A549 (cell line): ENCODE data around the gene PHLPP2. TPM values are rescaled to one million over a fixed set of nuclear protein-coding genes. Genes with fewer than 3 reads are reported as not detected.
A peak's percentile ranks its signal among the peaks of the same experiment; 100 is the strongest.
"Not testable (repeated sequence)": the region's sequence is repeated elsewhere in the genome, so short reads cannot be mapped to it uniquely, and the experiment has no call there.

Experiments used
- ATAC-seq, 2 experiments: fragments of 200-7000 bp in 1 of 2; fragments of >200 bp in 1 of 2; cut with Nextera tagmentation in 1 of 2; cut with Tn5 transposase in 1 of 2; 3 replicates each; pipeline versions ENCODE4 v1.8.0 to v1.9.1; 2018 to 2020; ENCODE audit warnings: mild to moderate bottlenecking in 1 of 2, moderate library complexity in 1 of 2
- CTCF ChIA-PET: fragments of 300-600 bp; sonication (Branson Sonifier 250); formaldehyde crosslinking; extraction: SDS; loops from one replicate; lab custom pipeline; 2021; ENCODE audit warnings: antibody characterized with exemption, inconsistent platforms; lab: Yijun Ruan, JAX
- POLR2A ChIA-PET: fragments of 350-600 bp; formaldehyde crosslinking; extraction: SDS; loops from one replicate; lab custom pipeline; 2021; ENCODE audit warnings: antibody characterized with exemption, inconsistent platforms; lab: Yijun Ruan, JAX
- DNase-seq, 2 experiments: peaks; one replicate each; pipeline versions ENCODE4 v3.0.0 to v3.0.0-alpha.2; 2011 to 2016; ENCODE audit warnings: low read depth in 1 of 2, low spot score in 1 of 2
- FAIRE-seq: peaks from 2 replicates; lab custom pipeline; 2011; peaks lifted over from hg19 to GRCh38; lab: Jason Lieb, UNC
- H3K27ac ChIP-seq, 2 experiments: fragments of >200 bp; sonication (Bioruptor Twin); formaldehyde crosslinking; 3 replicates each; pipeline ENCODE4 v1.5.1; 2016 to 2017
- H3K4me1 ChIP-seq: fragments of >200 bp; sonication (Bioruptor Twin); formaldehyde crosslinking; 3 replicates; pipeline ENCODE4 v1.6.1; 2016
- H3K4me2 ChIP-seq: fragments of >200 bp; sonication (Bioruptor Twin); formaldehyde crosslinking; 3 replicates; pipeline ENCODE4 v1.6.1; 2016
- H3K4me3 ChIP-seq: fragments of >200 bp; sonication (Bioruptor Twin); formaldehyde crosslinking; 3 replicates; pipeline ENCODE4 v1.5.1; 2016
- H3K9me3 ChIP-seq: fragments of >200 bp; sonication (Bioruptor Twin); formaldehyde crosslinking; 3 replicates; pipeline ENCODE4 v1.6.1; 2016
- ATOH8 ChIP-seq: fragments of 250-450 bp; sonication (Bioruptor Pico); IDR thresholded peaks from 2 replicates; pipeline ENCODE4 v1.5.0; 2020; ENCODE audit warnings: low read depth, mild to moderate bottlenecking, moderate library complexity
- BCL3 ChIP-seq: fragments of >200 bp; sonication (Bioruptor Twin); formaldehyde crosslinking; IDR thresholded peaks from 3 replicates; pipeline ENCODE4 v1.6.1; 2016
- CBX2 ChIP-seq: fragments of 200-600 bp; sonication (generic); IDR thresholded peaks from 2 replicates; pipeline ENCODE4 v1.6.1; 2016; ENCODE audit warnings: low read depth, mild to moderate bottlenecking, borderline replicate concordance
- CHD2 ChIP-seq: fragments of 150-350 bp; IDR thresholded peaks from 2 replicates; pipeline ENCODE4 v1.6.1; 2014; ENCODE audit warnings: low read length; ENCODE audit not compliant: partially characterized antibody
- CHD4 ChIP-seq: fragments of 200-600 bp; sonication (generic); IDR thresholded peaks from 2 replicates; pipeline ENCODE4 v1.6.1; 2016; ENCODE audit warnings: antibody characterized with exemption, mild to moderate bottlenecking, borderline replicate concordance
- CTCF ChIP-seq: fragments of >200 bp; sonication (Bioruptor Twin); formaldehyde crosslinking; IDR thresholded peaks from 3 replicates; pipeline ENCODE4 v1.5.1; 2016
- FOSL2 ChIP-seq, 2 experiments: fragments of 450-650 bp in 1 of 2; fragments of >200 bp in 1 of 2; sonication (Bioruptor Twin) in 1 of 2; formaldehyde crosslinking; IDR thresholded peaks; 2 replicates each; pipeline versions ENCODE4 v1.5.0 to v1.6.1; 2016 to 2020; ENCODE audit warnings: mild to moderate bottlenecking in 1 of 2, moderate library complexity in 1 of 2
- FOXS1 ChIP-seq: fragments of 250-450 bp; sonication (Bioruptor Pico); IDR thresholded peaks from 2 replicates; pipeline ENCODE4 v1.5.0; 2020; ENCODE audit warnings: mild to moderate bottlenecking, moderate library complexity
- HEYL ChIP-seq: fragments of 250-450 bp; sonication (Bioruptor Pico); IDR thresholded peaks from 2 replicates; pipeline ENCODE4 v1.8.0; 2021; ENCODE audit warnings: mild to moderate bottlenecking, moderate library complexity
- HOXA7 ChIP-seq: fragments of 250-450 bp; sonication (Bioruptor Pico); IDR thresholded peaks from 2 replicates; pipeline ENCODE4 v1.5.0; 2020; ENCODE audit warnings: mild to moderate bottlenecking, moderate library complexity
- HOXB13 ChIP-seq: fragments of 250-450 bp; sonication (Bioruptor Pico); IDR thresholded peaks from 2 replicates; pipeline ENCODE4 v1.5.0; 2020; ENCODE audit warnings: low read depth, mild to moderate bottlenecking, moderate library complexity
- HOXB5 ChIP-seq: fragments of 250-450 bp; sonication (Bioruptor Pico); IDR thresholded peaks from 2 replicates; pipeline ENCODE4 v1.5.0; 2020; ENCODE audit warnings: mild to moderate bottlenecking, moderate library complexity
- JUNB ChIP-seq: fragments of >200 bp; sonication (Bioruptor Twin); formaldehyde crosslinking; IDR thresholded peaks from 2 replicates; pipeline ENCODE4 v1.6.1; 2016
- NFE2L2 ChIP-seq: fragments of 150-350 bp; conservative IDR thresholded peaks from 2 replicates; pipeline ENCODE4 v1.6.1; 2014; ENCODE audit warnings: low read length
- PHF8 ChIP-seq: fragments of 200-600 bp; sonication (generic); IDR thresholded peaks from 2 replicates; pipeline ENCODE4 v1.6.1; 2016; ENCODE audit warnings: low read depth, mild to moderate bottlenecking, antibody characterized with exemption, moderate library complexity, borderline replicate concordance
- RAD21 ChIP-seq, 2 experiments: fragments of >200 bp in 1 of 2; sonication (Bioruptor Twin) in 1 of 2; formaldehyde crosslinking in 1 of 2; IDR thresholded peaks in 1 of 2; conservative IDR thresholded peaks in 1 of 2; 2 replicates in 1 of 2; 3 replicates in 1 of 2; pipeline ENCODE4 v1.6.1; 2012 to 2018; ENCODE audit warnings: inconsistent platforms in 1 of 2
- RFX5 ChIP-seq: fragments of 450-650 bp; IDR thresholded peaks from 2 replicates; pipeline ENCODE4 v1.7.1; 2014; ENCODE audit warnings: antibody characterized with exemption, mild to moderate bottlenecking, moderate library complexity
- ZC3H11A ChIP-seq: fragments of 450-650 bp; IDR thresholded peaks from 2 replicates; pipeline ENCODE4 v1.6.1; 2014; ENCODE audit warnings: antibody characterized with exemption, mild to moderate bottlenecking
- ZFP36 ChIP-seq: fragments of 450-650 bp; IDR thresholded peaks from 2 replicates; pipeline ENCODE4 v1.6.1; 2014; ENCODE audit warnings: borderline replicate concordance; ENCODE audit not compliant: partially characterized antibody
- WGBS: methylation state at CpG from one replicate; pipeline ENCODE4 v1.1.6; 2017; ENCODE audit errors: missing lambda C conversion rate; 5-methylcytosine and 5-hydroxymethylcytosine counted together
- polyA plus RNA-seq, 4 experiments: library from polyadenylated mRNA; depleted of rRNA in 3 of 4; stranded (reverse); fragments of >200 nt; fragmentation: RNase III in 1 of 4; extraction: RNeasy Plus Mini Kit Qiagen cat#74134 plus additional on column Dnase treatment in 1 of 4; gene quantifications; 2 replicates in 3 of 4; 3 replicates in 1 of 4; pipeline ENCODE4 v1.2.3, GENCODE V29; 2011 to 2017

The PHLPP2 gene
- polyA plus RNA-seq, 2 of the 4 experiments (the other 2 are of a cell fraction): 7.9 to 11.3 TPM

GRCh38 chr16:71698491-71698890 lies 26.0 kb downstream of the PHLPP2 start (continued):
- TF ChIP-seq CHD4 (no peak), FOSL2 (IDR thresholded peaks at IDR 0.05) (no peak), FOSL2 (CRISPR knock-in tag; IDR thresholded peaks at IDR 0.05) (no peak), FOXS1 (CRISPR knock-in tag) (no peak), HEYL (CRISPR knock-in tag) (no peak), RAD21 (conservative IDR thresholded peaks at IDR 0.05 in 1 of 2, IDR thresholded peaks at IDR 0.05 in 1 of 2) (no peak), HOXA7 (CRISPR knock-in tag) (no peak)
- TF ChIP-seq, all 56 proteins: peak for 0

- WGBS: 96% methylated on average over 5 of the region's 5 CpGs
- Histone ChIP-seq H3K27ac (no peak overlapping the region), H3K4me2 (no peak overlapping the region), H3K4me1 (0 out of 3 replicates have a peak, but pooled peaks cover 1% of the 10 kb centered on the region), H3K9me3 (no peaks in the 10 kb centered on the region), H3K4me3 (no peak overlapping the region)
- ChIA-PET CTCF (no interaction called here), POLR2A (no interaction called here)
- ATAC-seq (no peak), FAIRE-seq (no peak), DNase-seq (no peak)
- TF ChIP-seq CTCF: no peak
- TF ChIP-seq NFE2L2: no peak
- TF ChIP-seq HOXA7 (CRISPR knock-in tag): no peak
- no peak for TF ChIP-seq HOXB13 (CRISPR knock-in tag)
- TF ChIP-seq JUNB: no peak
- no peak for TF ChIP-seq CHD2
Observed at GRCh38 chr16:71693164-71693563, 31.3 kb downstream of the PHLPP2 start.

- Histone ChIP-seq H3K4me2 (no peak overlapping the region), H3K9me3 (no peaks in the 10 kb centered on the region), H3K4me1 (0 out of 3 replicates have a peak, but pooled peaks cover 5% of the 10 kb centered on the region), H3K4me3 (no peak overlapping the region), H3K27ac (no peak overlapping the region)
- no peak for TF ChIP-seq HOXB5 (CRISPR knock-in tag)
- TF ChIP-seq CBX2: no peak
- TF ChIP-seq HEYL (CRISPR knock-in tag): no peak
- TF ChIP-seq ZC3H11A: no peak
- TF ChIP-seq BCL3: no peak
- 0% methylated on average over 1 of the region's 1 CpG for WGBS
- FAIRE-seq (no peak), DNase-seq (no peak), ATAC-seq (no peak)
- ChIA-PET POLR2A (interaction anchor here (1.3 kb wide), 1 partner anchor 33 kb away, joined by 3 read pairs; no protein-coding TSS in a partner anchor), CTCF (interaction anchor here (1.1 kb wide), 1 partner anchor 9 kb away, joined by 3 read pairs; no protein-coding TSS in a partner anchor)
Observed at GRCh38 chr16:71689901-71690300, 34.6 kb downstream of the PHLPP2 start.

GRCh38 chr16:71687861-71688260 lies 36.6 kb downstream of the PHLPP2 start:
- H3K27ac ChIP-seq: no peak overlapping the region
- H3K9me3 ChIP-seq: no peaks in the 10 kb centered on the region
- FAIRE-seq (no peak), ATAC-seq (0 out of 6 replicates have a peak, but pooled peaks of 1 of the 2 experiments have one; percentile 29), DNase-seq (no peak)
- 38% methylated on average over 3 of the region's 3 CpGs for WGBS
- POLR2A ChIA-PET: no interaction called here
- no peak overlapping the region for H3K4me3 ChIP-seq
- CTCF ChIA-PET: interaction anchor here (1.0 kb wide), 1 partner anchor 18 kb away, joined by 4 read pairs; no protein-coding TSS in a partner anchor
- TF ChIP-seq CTCF (no peak), HEYL (CRISPR knock-in tag) (no peak), RFX5 (no peak), ATOH8 (CRISPR knock-in tag) (no peak), ZFP36 (no peak), PHF8 (no peak)
- no peak overlapping the region for H3K4me2 ChIP-seq
- 0 out of 3 replicates have a peak, but pooled peaks cover 5% of the 10 kb centered on the region for H3K4me1 ChIP-seq

- H3K4me2 ChIP-seq, CTCF ChIA-PET, H3K27ac ChIP-seq, POLR2A ChIA-PET, DNase-seq, ATAC-seq, FAIRE-seq, H3K4me3 ChIP-seq, H3K9me3 ChIP-seq: not testable (repeated sequence)
- 96% methylated on average over 12 of the region's 12 CpGs for WGBS
- peaks cover 13% of the 10 kb centered on the region; the same call in 2 of the 3 replicates for H3K4me1 ChIP-seq
Observed at GRCh38 chr16:71684280-71684679, 40.2 kb downstream of the PHLPP2 start.
